CD8-positive, alpha-beta memory T cell (primary cell): ENCODE results near the gene CLIP4. TPM values are rescaled to one million over a fixed set of nuclear protein-coding genes. Genes with fewer than 3 reads are reported as not detected.
A peak's percentile ranks its signal among the peaks of the same experiment; 100 is the strongest.
"Not testable (repeated sequence)": the region's sequence is repeated elsewhere in the genome, so short reads cannot be mapped to it uniquely, and the experiment has no call there.

Experiments used
- CTCF ChIA-PET: fragments of 350-600 bp; sonication (Branson Sonifier 250); formaldehyde crosslinking; loops from one replicate; lab custom pipeline; 2021; ENCODE audit warnings: antibody characterized with exemption; lab: Charles Lee
- POLR2A ChIA-PET: fragments of 350-600 bp; sonication (Branson Sonifier 250); formaldehyde crosslinking; loops from one replicate; lab custom pipeline; 2021; ENCODE audit warnings: antibody characterized with exemption; lab: Charles Lee
- DNase-seq, 5 donors: peaks; one replicate each; pipeline versions ENCODE4 v3.0.0 to v3.0.0-alpha.2; 2020 to 2022; ENCODE audit warnings: mixed read lengths in 1 of 5
- H3K27ac ChIP-seq: one replicate; pipeline ENCODE4 v1.7.0; 2013; ENCODE audit warnings: low read depth, mild to moderate bottlenecking, low read length, moderate library complexity
- H3K27me3 ChIP-seq: 2 replicates; pipeline ENCODE4 v1.7.0; 2013; ENCODE audit warnings: low read length, mild to moderate bottlenecking; ENCODE audit not compliant: insufficient read depth, poor library complexity, severe bottlenecking
- H3K36me3 ChIP-seq: 2 replicates; pipeline ENCODE4 v1.7.0; 2013; ENCODE audit warnings: mild to moderate bottlenecking, low read length, moderate library complexity; ENCODE audit not compliant: insufficient read depth
- H3K4me1 ChIP-seq: 2 replicates; pipeline ENCODE4 v1.7.0; 2013; ENCODE audit warnings: mild to moderate bottlenecking, low read length, moderate library complexity; ENCODE audit not compliant: insufficient read depth
- H3K4me3 ChIP-seq: 2 replicates; pipeline ENCODE4 v1.7.0; 2013; ENCODE audit warnings: mild to moderate bottlenecking, low read length
- H3K9me3 ChIP-seq: 2 replicates; pipeline ENCODE4 v1.7.0; 2013; ENCODE audit warnings: mild to moderate bottlenecking, low read length
- H3K27ac Mint-ChIP-seq, 8 donors: one replicate each; pipeline ENCODE4 v1.8.0; 2020 to 2021; ENCODE audit warnings: mixed read lengths in 8 of 8, mild to moderate bottlenecking in 6 of 8, inconsistent platforms in 3 of 8, moderate library complexity in 3 of 8
- H3K27me3 Mint-ChIP-seq, 2 donors: one replicate each; pipeline ENCODE4 v1.8.0; 2020 to 2021; ENCODE audit warnings: mixed read lengths in 2 of 2, mild to moderate bottlenecking in 1 of 2, moderate library complexity in 1 of 2
- H3K36me3 Mint-ChIP-seq, 3 donors: one replicate each; pipeline ENCODE4 v1.8.0; 2020 to 2021; ENCODE audit warnings: mixed read lengths in 3 of 3, inconsistent platforms in 1 of 3, mild to moderate bottlenecking in 1 of 3
- H3K4me1 Mint-ChIP-seq, 3 donors: one replicate each; pipeline ENCODE4 v1.8.0; 2020 to 2021; ENCODE audit warnings: mixed read lengths in 3 of 3, inconsistent platforms in 1 of 3, mild to moderate bottlenecking in 1 of 3
- H3K4me3 Mint-ChIP-seq, 7 donors: one replicate each; pipeline ENCODE4 v1.8.0; 2020 to 2021; ENCODE audit warnings: mixed read lengths in 7 of 7, mild to moderate bottlenecking in 6 of 7, moderate library complexity in 4 of 7, inconsistent platforms in 2 of 7
- H3K9me3 Mint-ChIP-seq, 5 donors: one replicate each; pipeline ENCODE4 v1.8.0; 2020 to 2022; ENCODE audit warnings: mixed read lengths in 5 of 5, mild to moderate bottlenecking in 3 of 5, moderate library complexity in 2 of 5, inconsistent platforms in 1 of 5
- polyA plus RNA-seq: library from polyadenylated mRNA; unstranded; fragments of 300-500 nt; fragmentation: Illumina TruSeq; gene quantifications from one replicate; pipeline ENCODE4 v1.2.3, GENCODE V29; 2021
- total RNA-seq, 2 experiments: library from RNA; stranded (reverse); gene quantifications; one replicate each; pipeline ENCODE4 v1.2.3, GENCODE V29; 2021

The CLIP4 gene
- total and polyA plus RNA-seq, 3 experiments from 2014 or later, result 20.5 to 35.8 (median 22.3) TPM

- H3K4me3 Mint-ChIP-seq, result no peak overlapping the region
- Histone ChIP-seq H3K27me3 (no peaks in the 10 kb centered on the region), H3K36me3 (no peaks in the 10 kb centered on the region), H3K4me3 (no peak overlapping the region), H3K4me1 (no peaks in the 10 kb centered on the region), H3K9me3 (no peaks in the 10 kb centered on the region), H3K27ac (no peak overlapping the region)
- ChIA-PET POLR2A (no interaction called here), CTCF (no interaction called here)
- DNase-seq, result no peak
- H3K27ac Mint-ChIP-seq, result no peak overlapping the region
- peaks cover 0 to 5% (median 0%) of the 10 kb centered on the region in 3 donors for H3K36me3 Mint-ChIP-seq
- H3K4me1 Mint-ChIP-seq, result no peaks in the 10 kb centered on the region
- H3K9me3 Mint-ChIP-seq, result peaks cover 0 to 7% (median 2%) of the 10 kb centered on the region in 5 donors
- peaks cover 0 to 18% of the 10 kb centered on the region in 2 donors for H3K27me3 Mint-ChIP-seq
Observed at GRCh38 chr2:29084554-29084953, 30.7 kb upstream of the CLIP4 start.

GRCh38 chr2:29090311-29090710 lies 24.9 kb upstream of the CLIP4 start:
- H3K4me1 Mint-ChIP-seq, H3K27me3 ChIP-seq, H3K36me3 Mint-ChIP-seq, DNase-seq, H3K9me3 Mint-ChIP-seq, H3K27ac ChIP-seq, POLR2A ChIA-PET, H3K9me3 ChIP-seq, H3K4me3 Mint-ChIP-seq, H3K36me3 ChIP-seq, H3K27ac Mint-ChIP-seq, H3K4me1 ChIP-seq, CTCF ChIA-PET, H3K4me3 ChIP-seq: not testable (repeated sequence)
- peaks cover 1 to 20% of the 10 kb centered on the region in 2 donors for H3K27me3 Mint-ChIP-seq

- Mint-ChIP-seq H3K4me1 (no peaks in the 10 kb centered on the region), H3K4me3 (no peak overlapping the region), H3K27me3 (peaks cover 0 to 6% of the 10 kb centered on the region in 2 donors), H3K27ac (no peak overlapping the region), H3K9me3 (no peaks in the 10 kb centered on the region), H3K36me3 (no peaks in the 10 kb centered on the region)
- H3K4me3 ChIP-seq, result no peak overlapping the region
- H3K27me3 ChIP-seq, result no peaks in the 10 kb centered on the region
- no peak for DNase-seq
- no peaks in the 10 kb centered on the region for H3K36me3 ChIP-seq
- H3K9me3 ChIP-seq, result no peaks in the 10 kb centered on the region
- ChIA-PET POLR2A (no interaction called here), CTCF (no interaction called here)
- no peak overlapping the region for H3K27ac ChIP-seq
- no peaks in the 10 kb centered on the region for H3K4me1 ChIP-seq
Observed at GRCh38 chr2:29096969-29097368, 18.2 kb upstream of the CLIP4 start.

GRCh38 chr2:29097569-29097968 lies 17.6 kb upstream of the CLIP4 start:
- Mint-ChIP-seq H3K4me1 (no peaks in the 10 kb centered on the region), H3K9me3 (no peaks in the 10 kb centered on the region), H3K4me3 (no peak overlapping the region), H3K27me3 (peaks cover 0 to 6% of the 10 kb centered on the region in 2 donors), H3K36me3 (no peaks in the 10 kb centered on the region), H3K27ac (no peak overlapping the region)
- Histone ChIP-seq H3K4me3 (no peak overlapping the region), H3K27me3 (no peaks in the 10 kb centered on the region), H3K36me3 (no peaks in the 10 kb centered on the region), H3K27ac (no peak overlapping the region), H3K9me3 (no peaks in the 10 kb centered on the region), H3K4me1 (no peaks in the 10 kb centered on the region)
- DNase-seq, result no peak
- ChIA-PET CTCF (no interaction called here), POLR2A (no interaction called here)

- no peaks in the 10 kb centered on the region for H3K9me3 ChIP-seq
- peaks cover 0 to 6% of the 10 kb centered on the region in 2 donors for H3K27me3 Mint-ChIP-seq
- H3K27me3 ChIP-seq, result no peaks in the 10 kb centered on the region
- no peaks in the 10 kb centered on the region for H3K4me1 ChIP-seq
- no peaks in the 10 kb centered on the region for H3K9me3 Mint-ChIP-seq
- H3K4me1 Mint-ChIP-seq, result no peaks in the 10 kb centered on the region
- peak overlapping the region in 2 of 8 donors; percentile 61 to 73 for H3K27ac Mint-ChIP-seq
- H3K36me3 ChIP-seq, result no peaks in the 10 kb centered on the region
- no peak overlapping the region for H3K4me3 Mint-ChIP-seq
- ChIA-PET CTCF (no interaction called here), POLR2A (no interaction called here)
- no peaks in the 10 kb centered on the region for H3K36me3 Mint-ChIP-seq
- no peak overlapping the region for H3K27ac ChIP-seq
- no peak for DNase-seq
- no peak overlapping the region for H3K4me3 ChIP-seq
Observed at GRCh38 chr2:29100564-29100963, 14.7 kb upstream of the CLIP4 start.

DNA sequence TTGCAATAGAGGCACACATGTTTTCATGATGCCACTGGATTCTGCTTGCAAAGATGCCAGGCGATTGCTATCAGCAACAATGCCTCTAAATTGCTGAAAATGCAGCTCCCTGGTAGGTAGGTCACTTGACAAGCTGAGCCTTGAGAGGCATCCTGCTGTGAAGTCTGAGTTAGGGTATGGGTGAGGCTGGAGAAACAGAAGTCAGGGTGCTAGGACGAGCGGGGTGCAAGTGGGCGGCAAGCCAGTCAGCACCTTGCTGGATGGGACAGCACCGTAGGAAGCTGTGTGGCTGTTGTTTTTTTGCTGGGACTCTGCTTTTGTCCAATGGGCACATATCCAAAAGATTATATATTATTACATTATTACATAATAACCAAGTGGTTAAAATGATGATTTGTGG lies 10.5 kb upstream of the CLIP4 start:
- CTCF ChIA-PET, result no interaction called here
- Mint-ChIP-seq H3K36me3 (no peaks in the 10 kb centered on the region), H3K27ac (no peak overlapping the region), H3K4me3 (no peak overlapping the region), H3K9me3 (no peaks in the 10 kb centered on the region), H3K4me1 (no peaks in the 10 kb centered on the region), H3K27me3 (peaks cover 6 to 9% of the 10 kb centered on the region in 2 donors)
- Histone ChIP-seq H3K9me3 (no peaks in the 10 kb centered on the region), H3K4me1 (no peaks in the 10 kb centered on the region), H3K27me3 (no peaks in the 10 kb centered on the region), H3K27ac (no peak overlapping the region), H3K36me3 (no peaks in the 10 kb centered on the region), H3K4me3 (no peak overlapping the region)
- POLR2A ChIA-PET, result no interaction called here
- no peak for DNase-seq

DNA sequence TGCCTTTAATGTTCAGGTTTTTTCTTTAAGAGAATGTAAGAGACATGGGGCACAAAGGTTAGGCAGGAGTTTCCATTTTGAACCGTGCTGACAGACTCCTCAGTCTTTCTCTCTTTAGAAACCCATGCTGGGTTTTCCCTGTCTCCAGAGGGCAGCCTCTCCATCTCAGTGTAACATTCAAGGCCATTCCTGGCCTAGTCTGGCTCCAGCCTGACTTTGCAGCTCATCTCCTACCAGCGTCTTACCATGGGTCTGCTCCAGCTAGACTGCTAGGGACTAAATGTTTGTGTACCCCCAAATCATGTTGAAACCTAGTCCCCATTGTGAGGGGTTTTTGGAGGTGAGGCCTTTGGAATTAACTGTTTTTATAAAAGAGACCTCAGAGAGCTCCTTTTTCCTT lies 9.8 kb upstream of the CLIP4 start:
- ChIA-PET POLR2A (no interaction called here), CTCF (interaction anchor here (1.5 kb wide), 1 partner anchor 12 kb away, joined by 3 read pairs; no protein-coding TSS in a partner anchor)
- Mint-ChIP-seq H3K27ac (no peak overlapping the region), H3K4me3 (no peak overlapping the region), H3K36me3 (no peaks in the 10 kb centered on the region), H3K9me3 (no peaks in the 10 kb centered on the region), H3K27me3 (peaks cover 5 to 9% of the 10 kb centered on the region in 2 donors), H3K4me1 (no peaks in the 10 kb centered on the region)
- H3K4me3 ChIP-seq, result no peak overlapping the region
- no peak for DNase-seq
- no peaks in the 10 kb centered on the region for H3K27me3 ChIP-seq
- no peak overlapping the region for H3K27ac ChIP-seq
- H3K36me3 ChIP-seq, result no peaks in the 10 kb centered on the region
- H3K4me1 ChIP-seq, result no peaks in the 10 kb centered on the region
- no peaks in the 10 kb centered on the region for H3K9me3 ChIP-seq

- Histone ChIP-seq H3K36me3 (no peaks in the 10 kb centered on the region), H3K27me3 (no peaks in the 10 kb centered on the region), H3K27ac (no peak overlapping the region), H3K9me3 (no peaks in the 10 kb centered on the region), H3K4me1 (no peaks in the 10 kb centered on the region), H3K4me3 (no peak overlapping the region)
- ChIA-PET CTCF (interaction anchor here (1.5 to 2.0 kb wide), 2 partner anchors 10 to 11 kb away, joined by 3 to 4 read pairs; no protein-coding TSS in a partner anchor), POLR2A (no interaction called here)
- DNase-seq, result no peak
- Mint-ChIP-seq H3K36me3 (no peaks in the 10 kb centered on the region), H3K9me3 (no peaks in the 10 kb centered on the region), H3K4me1 (no peaks in the 10 kb centered on the region), H3K27me3 (peaks cover 1 to 9% of the 10 kb centered on the region in 2 donors), H3K27ac (no peak overlapping the region), H3K4me3 (no peak overlapping the region)
Observed at GRCh38 chr2:29106256-29106655, 9.0 kb upstream of the CLIP4 start.
